Activated CD4-positive, CD25-positive, alpha-beta regulatory T cell treated with anti-CD3 and anti-CD28 coated beads, Interleukin-2, amount 50 U/mL, for 24 hours (primary cell): ENCODE data around the gene PLXNC1.
"Not testable (repeated sequence)": the region's sequence is repeated elsewhere in the genome, so short reads cannot be mapped to it uniquely, and the experiment has no call there.

Source experiments
- ATAC-seq, 2 donors: fragments of 150-1000 bp; cut with Tn5 transposase; one replicate each; pipeline ENCODE4 v1.10.0; 2021; ENCODE audit warnings: mild to moderate bottlenecking in 1 of 2, moderate library complexity in 1 of 2

PLXNC1 gene

GRCh38 chr12:94304012-94304411 is 155.6 kb downstream of the PLXNC1 start:
- ATAC-seq: no peak

GRCh38 chr12:94304566-94305061 is 156.2 kb downstream of the PLXNC1 start:
- no peak for ATAC-seq

GRCh38 chr12:94305130-94305957 is 157.0 kb downstream of the PLXNC1 start:
- peak; percentile 74 to 79 for ATAC-seq

GRCh38 chr12:94308612-94309011 is 160.2 kb downstream of the PLXNC1 start:
- ATAC-seq: no peak

GRCh38 chr12:94309373-94309772 is 161.0 kb downstream of the PLXNC1 start:
- ATAC-seq: peak; percentile 46 to 72

GRCh38 chr12:94312378-94312777 is 164.0 kb downstream of the PLXNC1 start:
- ATAC-seq: no peak

- not testable (repeated sequence) for ATAC-seq
These were observed 168.2 kb downstream of the PLXNC1 start for GRCh38 chr12:94316600-94316999.

GRCh38 chr12:94318181-94318580 is 169.8 kb downstream of the PLXNC1 start:
- ATAC-seq: no peak

- no peak for ATAC-seq
These were observed 171.7 kb downstream of the PLXNC1 start for GRCh38 chr12:94320109-94320508.

GRCh38 chr12:94322346-94322745 is 174.0 kb downstream of the PLXNC1 start:
- ATAC-seq: no peak

GRCh38 chr12:94326234-94326633 is 177.9 kb downstream of the PLXNC1 start:
- ATAC-seq: no peak

- ATAC-seq: peak; percentile 78 to 91
These were observed 178.3 kb downstream of the PLXNC1 start for GRCh38 chr12:94326727-94327126.

- peak; percentile 36 to 43 for ATAC-seq
These were observed 179.4 kb downstream of the PLXNC1 start for GRCh38 chr12:94327809-94328208.

- no peak for ATAC-seq
These were observed 181.0 kb downstream of the PLXNC1 start for GRCh38 chr12:94329366-94329765.

GRCh38 chr12:94333396-94333795 is 185.0 kb downstream of the PLXNC1 start:
- no peak for ATAC-seq

GRCh38 chr12:94336211-94336925 is 188.0 kb downstream of the PLXNC1 start:
- ATAC-seq: no peak

GRCh38 chr12:94338006-94338794 is 189.8 kb downstream of the PLXNC1 start:
- ATAC-seq: no peak

GRCh38 chr12:94340573-94340972 is 192.2 kb downstream of the PLXNC1 start:
- ATAC-seq: no peak

GRCh38 chr12:94353130-94353529 is 204.8 kb downstream of the PLXNC1 start:
- ATAC-seq: peak; percentile 46 to 60
